Measurements from ENCODE around the gene PEPD.

GRCh38 chr19:33473653-33474305 is 47.8 kb downstream of the PEPD start:
- TF ChIP-seq CTCF (conservative IDR thresholded peaks at IDR 0.05 in 1 of 2, IDR thresholded peaks at IDR 0.05 in 1 of 2; ENCODE audit: extremely low read depth in 1 of 2, insufficient read depth in 1 of 2, low read depth in 1 of 2, low read length in 2 of 2) = no peak
- no peak for TF ChIP-seq EZH2 (IDR thresholded peaks at IDR 0.05; ENCODE audit: borderline replicate concordance, low read length)

Measured in mammary epithelial cell (primary cell).